Activated naive CD4-positive, alpha-beta T cell (primary cell): ENCODE results near the gene AK4.

Experiments
- DNase-seq, 4 experiments: peaks; one replicate each; lab custom pipeline; 2025; lab: John Stamatoyannopoulos, UW

AK4 gene

GRCh38 chr1:65279070-65279779, 131.2 kb downstream of the AK4 start:
- no peak for DNase-seq
